ENCODE results near the gene VAV3.

Gene VAV3

DNA sequence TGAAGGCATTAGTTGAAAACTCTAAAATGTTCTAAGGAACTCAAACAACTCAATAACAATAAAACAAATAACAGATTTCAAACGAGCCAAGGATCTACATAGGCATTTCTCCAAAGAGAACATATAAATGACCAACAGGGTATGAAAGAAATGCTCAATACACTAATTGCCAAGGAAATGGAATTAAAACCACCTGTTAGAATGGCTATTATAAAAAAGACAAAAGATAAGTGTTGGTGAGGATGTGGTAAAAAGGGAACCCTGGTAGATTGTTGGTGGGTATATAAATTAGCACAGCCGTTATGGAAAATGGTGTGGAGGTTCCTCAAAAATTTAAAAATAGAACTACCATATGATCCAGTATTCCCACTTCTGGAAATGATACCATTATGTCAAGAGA, 9.1 kb upstream of the VAV3 start:
- no peak for DNase-seq (ENCODE audit: low read depth)

DNA sequence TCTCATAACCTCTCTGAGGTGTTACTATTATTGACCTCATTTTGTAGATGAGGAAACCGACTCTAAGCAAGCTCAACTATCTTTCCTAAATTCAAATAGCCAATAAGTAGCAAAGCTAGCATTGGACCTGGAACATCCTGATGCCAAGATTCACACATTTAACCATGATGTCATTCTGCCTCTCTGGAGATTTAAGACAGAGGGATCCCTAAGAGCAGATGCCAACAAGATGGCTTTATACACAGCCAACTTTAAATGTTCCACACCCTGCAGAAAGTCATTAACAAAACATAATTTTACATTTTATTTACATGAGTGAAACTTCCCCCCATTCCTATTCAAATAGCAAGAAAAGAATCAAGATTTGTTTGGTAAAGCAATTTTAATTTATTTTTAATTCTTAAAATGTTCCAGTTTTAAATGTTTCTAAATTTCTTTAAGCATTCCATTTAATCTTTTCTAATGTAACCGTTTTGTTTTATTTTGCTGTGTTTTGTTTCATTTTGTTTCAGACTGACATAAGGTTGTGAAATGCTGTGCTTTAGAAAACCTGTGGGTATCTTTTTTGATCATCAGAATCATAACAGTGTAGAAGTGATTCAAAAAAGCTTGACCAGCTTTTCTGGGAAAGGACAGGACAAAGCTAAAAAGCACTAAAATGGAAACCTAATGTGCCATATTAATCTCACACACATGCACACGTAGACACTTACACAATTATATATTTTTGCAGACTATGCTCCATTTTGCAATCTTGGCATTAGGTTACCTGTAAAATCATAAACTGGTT, 7.6 kb upstream of the VAV3 start:
- no peak for DNase-seq (ENCODE audit: low read depth)

DNA sequence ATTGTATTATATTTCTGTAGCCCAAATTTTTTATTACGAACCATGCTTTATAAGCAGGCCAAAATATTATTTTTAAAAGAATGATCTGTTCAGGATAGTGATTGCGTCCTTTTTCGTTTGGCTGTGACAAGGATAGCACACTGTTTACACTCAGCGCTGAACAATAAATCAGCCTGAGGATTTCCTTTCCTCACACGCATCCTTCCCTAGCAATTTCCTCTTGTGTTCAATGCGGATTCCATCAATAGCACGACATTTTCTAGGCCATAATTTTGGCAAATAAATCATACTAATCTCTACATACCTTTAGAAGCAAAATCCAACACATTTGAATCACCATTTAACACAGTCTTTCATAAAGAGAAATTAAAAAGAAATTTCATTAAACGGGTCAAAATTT, 1.6 kb upstream of the VAV3 start:
- no peak for DNase-seq (ENCODE audit: low read depth)

DNA sequence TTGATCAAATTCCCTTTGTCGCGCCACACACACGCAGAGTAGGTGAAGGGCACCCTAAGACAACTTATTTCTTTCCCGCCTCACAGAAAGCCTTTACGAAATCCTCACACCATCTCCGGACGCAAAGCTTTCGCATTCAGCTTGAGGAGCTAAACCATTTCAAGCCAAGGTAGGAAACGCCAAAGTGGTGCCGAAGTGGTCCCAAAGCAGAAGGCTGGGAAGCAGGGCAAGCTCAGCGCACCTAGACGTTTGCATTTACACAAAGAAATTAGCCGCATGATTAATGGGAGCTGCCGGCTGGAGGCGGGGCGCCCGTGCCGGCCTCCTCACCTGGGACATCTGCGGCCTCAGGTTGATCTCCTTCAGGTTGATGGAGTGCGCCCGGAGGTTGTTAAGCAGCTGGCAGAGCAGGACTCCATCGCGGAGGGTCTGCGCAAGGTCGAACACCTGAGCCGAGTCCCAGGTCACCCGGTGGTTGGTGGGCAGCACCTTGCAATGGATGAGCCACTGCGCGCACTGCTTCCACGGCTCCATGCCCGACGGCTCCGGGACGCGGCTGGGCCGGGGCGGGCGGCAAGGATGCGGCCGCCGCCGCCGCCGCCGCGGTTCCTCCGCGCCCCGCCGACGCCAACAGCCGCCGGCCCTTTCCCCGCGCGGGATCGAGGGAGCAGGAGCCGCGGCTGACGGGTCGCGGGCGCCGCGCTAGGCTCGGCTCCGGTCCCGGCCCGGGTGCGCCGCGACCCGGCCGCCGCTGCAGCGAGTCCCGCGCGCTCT, 457 bp downstream of the VAV3 start:
- DNase-seq (ENCODE audit: low read depth), result no peak

DNA sequence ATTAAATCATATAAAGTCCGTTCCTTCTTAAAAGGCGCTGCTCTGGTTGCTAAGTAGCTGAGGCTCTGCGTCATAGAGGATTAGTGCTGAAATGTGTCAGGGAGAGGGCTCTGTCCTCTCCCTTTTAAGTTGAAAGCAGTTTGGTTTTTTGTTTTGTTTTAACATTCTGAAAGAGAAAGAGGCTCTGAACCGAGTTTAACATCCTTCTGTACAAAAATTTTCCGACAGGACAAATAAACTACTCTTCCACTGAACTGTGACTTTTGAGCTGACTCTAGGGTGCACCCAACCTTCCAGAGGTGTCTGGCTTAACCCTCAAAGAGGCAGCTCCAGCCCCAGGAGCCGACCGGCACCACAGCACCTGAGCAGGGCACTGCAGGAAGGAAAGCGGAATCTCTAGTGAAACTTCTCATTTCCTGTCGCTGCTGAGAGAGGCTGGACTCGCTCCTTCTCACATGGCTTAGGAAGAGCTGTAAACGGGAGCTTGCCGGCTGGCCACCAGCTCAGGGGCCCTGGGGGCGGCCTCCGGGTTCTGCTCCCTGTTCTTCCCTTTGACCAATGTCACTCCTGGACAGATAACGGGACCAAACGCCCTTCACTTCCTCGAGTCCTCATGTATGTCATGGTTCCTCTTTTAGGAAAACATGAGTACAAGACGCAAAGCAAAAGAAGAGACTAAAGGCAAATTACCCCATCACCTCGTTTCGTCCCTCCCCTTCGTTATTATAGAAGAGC, 1.2 kb downstream of the VAV3 start:
- DNase-seq (ENCODE audit: low read depth), result no peak

DNA sequence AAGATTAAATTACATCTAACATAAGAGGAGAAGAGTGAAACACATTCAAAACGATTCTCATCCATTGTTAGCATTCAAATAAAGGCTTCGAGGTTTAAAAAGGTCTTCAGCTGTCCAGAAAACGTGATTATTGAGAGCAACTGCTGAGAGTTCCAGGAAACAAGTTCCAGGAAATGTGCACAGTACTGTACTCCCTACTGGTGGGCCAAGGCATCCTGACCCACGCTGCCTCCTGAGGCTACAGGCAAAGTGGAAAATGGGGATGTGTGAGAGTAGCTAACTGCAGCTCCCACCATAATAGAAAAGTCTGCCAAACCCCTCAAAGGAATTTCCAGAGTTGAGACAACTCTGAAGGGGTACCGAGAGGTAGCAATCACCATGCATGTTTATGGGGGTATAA, 2.0 kb downstream of the VAV3 start:
- no peak for DNase-seq (ENCODE audit: low read depth)

DNA sequence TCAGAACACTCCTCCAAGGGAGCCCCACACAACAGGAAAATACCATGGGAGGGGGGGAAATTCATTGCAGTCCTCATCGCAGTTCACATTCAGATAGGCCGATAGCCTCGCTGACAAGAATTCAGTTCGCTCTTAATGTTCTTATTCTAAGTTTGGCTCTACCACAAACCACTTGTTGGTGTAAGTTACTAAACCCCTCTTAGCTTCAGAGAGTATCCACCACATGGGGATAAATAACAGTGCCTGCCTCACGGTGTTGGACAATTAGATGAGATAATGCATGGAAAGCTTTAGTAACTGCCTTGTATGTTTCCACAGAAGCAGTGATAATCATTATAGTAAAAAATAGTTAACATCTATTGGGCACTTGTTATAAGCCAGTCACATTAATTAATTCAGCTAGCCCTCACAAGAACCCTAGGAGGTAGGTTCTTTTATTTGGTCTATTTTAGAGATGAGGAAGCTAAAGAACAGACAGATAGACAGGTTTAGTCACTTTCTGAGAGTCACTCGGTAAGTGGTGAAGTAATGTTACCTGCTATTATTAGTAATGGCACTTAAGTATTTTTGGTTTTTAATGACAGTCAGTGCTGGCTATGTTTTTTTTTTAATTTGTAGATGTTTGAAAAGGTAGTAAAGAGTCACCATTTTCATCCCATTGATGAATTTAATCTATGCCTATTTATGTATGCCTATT, 10.1 kb downstream of the VAV3 start:
- no peak for DNase-seq (ENCODE audit: low read depth)

DNA sequence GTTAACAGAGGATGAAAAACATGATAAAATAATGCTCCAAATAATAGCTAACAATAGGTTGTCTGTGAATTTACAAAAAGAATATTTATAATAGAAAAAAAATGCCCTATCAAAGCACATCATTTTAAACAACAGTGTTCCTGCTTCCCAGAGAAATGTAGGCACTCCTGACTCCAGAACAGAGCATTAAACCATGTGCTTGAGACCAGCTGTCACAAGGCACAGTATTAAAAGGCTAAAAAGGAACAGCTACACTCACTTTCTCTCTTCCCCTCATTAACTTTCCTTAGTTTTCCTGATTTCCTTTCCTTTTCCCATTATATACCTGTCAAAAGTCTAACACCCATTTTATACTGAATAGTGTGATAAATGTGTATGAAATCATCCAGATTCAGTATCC, 10.9 kb downstream of the VAV3 start:
- DNase-seq (ENCODE audit: low read depth), result no peak

DNA sequence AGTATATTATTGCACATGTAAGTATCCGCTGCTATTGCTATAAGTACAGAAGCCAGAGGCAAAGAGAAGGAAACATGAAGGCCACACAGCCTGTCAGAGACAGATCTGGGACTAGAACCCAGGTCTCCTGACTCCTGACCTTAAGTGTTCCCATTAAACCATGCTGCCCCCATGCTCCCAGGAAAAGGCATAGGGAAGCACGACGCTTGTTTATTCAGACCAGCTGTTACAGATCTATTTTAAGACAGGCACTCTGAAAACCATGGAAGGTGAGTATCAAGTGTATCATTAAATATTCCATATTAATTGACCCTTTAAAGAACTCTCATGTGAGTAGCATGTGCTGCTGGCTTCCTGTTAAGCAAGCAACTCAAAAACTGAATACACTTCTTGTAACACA, 11.4 kb downstream of the VAV3 start:
- no peak for DNase-seq (ENCODE audit: low read depth)

DNA sequence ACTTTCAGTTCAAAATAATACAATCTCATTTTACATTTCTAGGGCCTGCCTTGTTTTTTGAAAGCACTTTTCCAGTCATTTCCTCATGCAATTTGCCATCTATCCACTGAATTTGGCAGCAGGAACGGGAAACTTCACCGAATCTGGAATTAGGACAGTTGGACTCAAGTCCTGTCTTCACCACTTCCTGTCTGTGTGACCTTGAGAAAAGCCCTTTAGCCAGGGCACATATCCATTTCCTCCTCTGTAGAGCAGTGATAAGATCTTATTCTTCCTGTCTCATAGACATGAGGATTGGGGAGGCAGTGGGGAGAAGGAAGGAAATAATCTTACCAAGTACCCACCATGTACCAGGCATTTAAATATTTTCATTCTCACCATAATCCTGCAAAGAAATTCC, 12.0 kb downstream of the VAV3 start:
- no peak for DNase-seq (ENCODE audit: low read depth)

DNA sequence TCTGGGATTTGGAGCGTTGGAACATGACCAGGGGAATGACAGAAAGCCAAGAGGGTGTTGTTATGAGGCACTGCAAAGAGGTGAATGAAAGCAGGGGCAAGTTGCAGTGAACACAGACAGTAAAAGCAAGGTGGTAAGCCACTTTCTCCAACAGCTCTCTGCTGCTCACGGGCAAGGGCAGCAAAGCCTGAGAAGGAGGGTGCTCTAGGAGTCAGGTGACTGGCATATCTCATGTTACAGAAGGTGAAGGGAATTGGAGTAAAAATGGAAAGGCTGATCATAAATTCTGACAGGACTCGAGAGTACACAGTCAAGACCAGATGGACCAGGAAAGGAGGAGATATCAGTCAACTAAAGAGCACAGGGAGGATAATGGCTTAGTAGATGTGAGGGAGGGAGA, 14.5 kb downstream of the VAV3 start:
- DNase-seq (ENCODE audit: low read depth), result no peak

DNA sequence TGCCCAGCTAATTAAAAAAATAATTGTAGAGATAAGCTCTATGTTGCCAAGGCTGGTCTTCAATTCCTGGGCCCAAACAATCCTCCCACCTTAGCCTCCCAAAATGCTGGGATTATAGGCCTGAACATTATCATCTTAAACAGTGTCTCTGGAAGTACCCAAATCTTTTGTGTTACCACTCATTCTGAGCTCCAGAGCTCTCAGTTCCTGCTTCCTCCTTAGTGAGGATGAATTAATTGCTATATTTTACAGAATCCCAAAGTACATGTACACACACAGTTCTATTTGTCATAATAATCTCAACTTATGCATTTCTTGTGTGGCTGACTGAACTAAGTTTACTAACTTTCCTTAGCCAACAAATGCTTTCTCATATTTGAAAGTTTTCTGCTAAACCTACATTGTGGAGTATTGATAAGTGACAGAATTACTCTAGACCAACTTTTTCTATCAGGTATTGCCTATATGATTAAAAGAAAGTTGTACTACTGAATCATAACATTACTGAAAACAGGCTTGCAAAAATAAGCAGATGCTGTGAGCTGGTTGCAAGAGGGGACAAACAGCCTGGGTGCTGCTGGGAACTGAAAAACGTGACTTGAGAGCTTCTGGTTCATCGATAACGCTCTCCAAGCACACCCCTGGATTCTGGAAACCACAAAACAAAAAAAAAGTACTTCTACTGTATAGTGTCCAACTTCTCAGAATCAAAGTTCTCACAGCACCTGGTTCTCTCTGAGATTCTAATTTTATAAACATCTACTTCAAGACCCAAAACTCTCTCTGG, 15.3 kb downstream of the VAV3 start:
- DNase-seq (ENCODE audit: low read depth), result no peak

DNA sequence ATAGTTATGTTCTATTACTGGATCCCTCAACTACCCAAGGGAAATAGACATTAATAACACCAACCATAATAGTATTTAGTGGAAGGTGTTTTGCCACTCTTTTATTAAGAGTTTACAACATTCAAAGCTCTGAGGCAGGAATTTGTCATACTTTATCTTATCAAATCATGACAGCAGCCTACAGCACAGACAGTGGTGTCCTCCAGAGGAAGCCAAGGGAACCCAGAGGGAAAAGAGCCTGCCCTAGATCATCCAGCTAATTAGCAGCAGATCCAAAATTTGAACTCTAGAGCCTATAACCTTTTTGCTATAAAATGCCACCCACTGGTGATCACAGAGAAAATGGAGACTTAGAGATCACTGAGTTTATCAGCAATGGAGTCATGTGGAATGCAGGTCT, 18.2 kb downstream of the VAV3 start:
- no peak for DNase-seq (ENCODE audit: low read depth)

DNA sequence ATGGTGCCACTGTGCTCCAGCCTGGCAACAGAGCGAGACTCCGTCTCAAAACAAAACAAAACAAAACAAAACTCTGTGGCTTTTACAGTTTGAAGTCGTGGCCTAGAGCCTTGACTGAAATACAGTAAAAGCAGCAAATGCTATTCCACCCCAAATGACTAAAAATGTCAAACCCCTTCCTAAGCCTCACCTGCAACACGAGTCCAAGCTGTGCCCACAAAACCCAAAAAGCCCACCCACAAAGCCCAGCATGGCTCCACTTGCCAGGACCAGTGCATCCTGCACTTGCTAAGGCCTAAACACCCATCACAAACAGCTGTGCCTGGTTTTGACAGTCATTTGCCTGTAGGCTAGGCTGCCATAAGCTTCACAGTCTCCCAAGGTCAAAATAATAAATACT, 21.3 kb downstream of the VAV3 start:
- DNase-seq (ENCODE audit: low read depth), result no peak

DNA sequence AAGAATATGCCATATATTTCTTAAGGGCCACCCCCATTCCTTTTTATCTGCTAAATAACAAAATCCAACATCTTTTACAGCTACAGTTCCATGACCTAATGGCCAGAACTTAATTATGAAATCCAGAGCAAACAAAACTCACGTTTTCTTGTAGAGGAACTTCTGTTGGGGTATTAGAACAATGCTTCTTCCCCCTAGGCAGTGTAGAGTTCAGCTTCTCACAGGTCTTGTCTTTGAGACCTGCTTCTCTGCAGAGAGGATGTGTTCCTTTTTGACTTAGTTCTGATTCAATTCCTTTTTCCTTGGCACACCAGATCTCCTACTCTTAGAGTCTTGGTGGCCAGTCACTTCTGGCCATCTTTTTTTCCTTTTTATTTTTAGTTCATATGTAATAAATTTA, 22.2 kb downstream of the VAV3 start:
- DNase-seq (ENCODE audit: low read depth), result no peak

DNA sequence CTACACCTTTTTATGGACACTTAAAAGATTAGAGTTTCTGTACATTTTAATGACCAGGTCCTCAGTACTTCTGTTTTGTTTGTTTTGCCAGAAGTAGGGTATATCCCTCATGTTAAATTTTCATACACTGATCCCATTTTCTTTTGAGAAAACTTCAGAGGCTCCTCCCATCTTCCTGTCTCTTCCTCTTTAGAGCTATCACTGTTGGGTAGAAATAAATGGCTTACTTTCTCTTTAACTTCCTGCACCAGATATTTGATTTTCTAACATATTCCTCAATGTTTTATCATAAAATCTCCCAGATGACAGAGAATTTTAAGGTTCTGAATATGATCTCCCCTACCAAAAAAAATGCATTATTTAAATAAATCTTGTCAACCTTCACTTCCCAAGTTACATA, 23.4 kb downstream of the VAV3 start:
- DNase-seq (ENCODE audit: low read depth), result no peak

DNA sequence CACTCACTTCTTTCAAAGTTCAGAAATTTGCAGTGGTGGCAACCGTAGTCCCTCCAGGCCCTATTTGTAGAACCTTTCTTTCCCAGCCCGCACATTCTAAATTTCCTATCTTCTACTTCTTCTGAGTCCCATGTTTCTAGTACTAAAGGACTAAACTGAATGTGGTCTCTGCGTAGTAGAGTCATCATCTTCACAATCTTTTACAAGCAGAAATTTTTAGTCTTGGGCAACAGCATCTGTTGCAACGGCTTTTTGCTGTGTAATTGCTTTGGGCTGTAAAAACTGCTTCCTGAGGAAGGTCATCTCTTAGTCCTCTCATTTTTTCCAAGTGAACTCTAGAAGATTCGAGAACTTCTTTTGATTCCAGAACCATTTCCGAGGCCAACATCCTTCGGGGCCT, 23.9 kb downstream of the VAV3 start:
- DNase-seq (ENCODE audit: low read depth), result peak; percentile 45

DNA sequence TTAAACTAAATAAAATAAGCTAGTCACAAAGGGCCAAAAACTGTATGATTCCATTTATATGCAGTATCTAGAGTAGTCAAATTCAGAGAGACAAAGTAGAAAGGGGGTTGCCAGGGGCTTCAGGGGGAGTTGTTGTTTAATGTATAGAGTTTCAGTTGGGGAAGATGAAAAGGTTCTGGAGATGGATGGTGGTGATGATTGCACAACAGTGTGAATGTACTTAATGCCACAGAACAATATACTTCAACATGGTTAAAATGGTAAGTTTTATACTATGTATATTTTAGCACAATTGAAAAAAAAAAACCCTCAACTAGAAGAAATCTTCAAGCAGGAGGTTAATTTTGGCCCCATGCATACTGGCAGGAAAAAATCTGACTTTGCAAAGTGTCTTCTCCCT, 24.3 kb downstream of the VAV3 start:
- DNase-seq (ENCODE audit: low read depth), result no peak

DNA sequence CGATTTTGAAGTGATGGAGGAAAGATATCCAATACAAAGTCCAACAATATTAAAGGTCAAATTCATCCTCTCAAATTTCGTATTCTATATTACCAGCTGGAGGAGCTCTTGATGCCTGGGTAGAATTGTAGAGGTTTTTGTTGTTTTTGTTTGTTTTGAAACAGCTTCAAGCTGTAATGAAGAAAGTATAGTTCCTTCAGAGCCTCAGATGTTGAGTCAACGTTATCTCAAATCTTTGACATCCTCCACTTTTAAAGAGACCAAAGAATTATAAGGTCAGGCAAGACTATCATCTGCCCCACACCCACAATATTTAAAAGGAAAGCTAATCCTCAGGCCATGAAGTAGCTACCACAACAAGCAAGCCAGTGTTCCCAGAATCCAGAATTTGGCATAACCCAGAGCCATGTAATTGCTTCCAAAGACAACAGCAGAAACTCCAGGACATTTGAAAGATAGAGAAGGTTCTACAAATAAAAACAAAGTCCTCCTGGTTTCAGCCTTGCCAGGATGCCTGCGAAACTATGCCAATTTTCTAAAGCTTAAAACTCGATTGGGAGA, 24.9 kb downstream of the VAV3 start:
- DNase-seq (ENCODE audit: low read depth), result no peak

DNA sequence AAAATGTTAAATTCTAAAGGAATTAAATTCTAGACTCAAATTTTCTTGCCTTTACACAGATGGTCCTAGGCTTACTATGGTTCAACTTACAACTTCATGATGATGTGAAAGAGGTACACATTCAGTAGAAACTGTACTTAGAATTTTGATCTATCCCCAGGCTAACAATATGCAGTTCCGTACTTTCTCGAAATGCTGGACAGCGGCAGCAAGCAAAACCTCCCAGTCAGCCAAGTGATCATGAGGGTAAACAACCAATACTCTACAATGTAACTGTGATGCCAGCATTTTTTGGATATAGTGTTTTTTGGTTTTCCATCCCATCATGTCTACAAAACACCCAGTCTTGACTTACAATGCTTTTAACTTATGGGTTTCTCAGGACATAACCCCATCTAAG, 25.7 kb downstream of the VAV3 start:
- DNase-seq (ENCODE audit: low read depth), result no peak

All from stromal cell of bone marrow (primary cell).